Measurements from ENCODE around the gene PLCL2. TPM values are rescaled to one million over a fixed set of nuclear protein-coding genes. Genes with fewer than 3 reads are reported as not detected.

PLCL2 gene
- total RNA-seq, 1 experiment from 2014 or later: 0.51 TPM

- Mint-ChIP-seq H3K4me1 (ENCODE audit: insufficient read depth, unreplicated experiment) (no peaks in the 10 kb centered on the region), H3K36me3 (ENCODE audit: insufficient read depth, unreplicated experiment) (no peaks in the 10 kb centered on the region), H3K27ac (ENCODE audit: low read depth, unreplicated experiment) (no peak overlapping the region), H3K4me3 (ENCODE audit: unreplicated experiment) (no peak overlapping the region), H3K27me3 (ENCODE audit: insufficient read depth, unreplicated experiment) (no peaks in the 10 kb centered on the region), H3K9me3 (ENCODE audit: unreplicated experiment) (no peaks in the 10 kb centered on the region)
- no TSS peak for BruUV-seq (replicated peaks)
- ChIA-PET CTCF (no interaction called here), POLR2A (no interaction called here)
- DNase-seq (ENCODE audit: unreplicated experiment): no peak
- no peak for TF ChIP-seq CTCF (IDR thresholded peaks at IDR 0.05; ENCODE audit: unreplicated experiment)
- intact Hi-C loops (cut with micrococcal nuclease): no loop called here
These were observed 97.7 kb downstream of the PLCL2 start for GRCh38 chr3:16982460-16982859.

GRCh38 chr3:16985608-16986007 is 100.9 kb downstream of the PLCL2 start:
- no peak overlapping the region for H3K4me3 Mint-ChIP-seq (ENCODE audit: unreplicated experiment)
- no peak for DNase-seq (ENCODE audit: unreplicated experiment)
- H3K4me1 Mint-ChIP-seq (ENCODE audit: insufficient read depth, unreplicated experiment): no peaks in the 10 kb centered on the region
- no TSS peak for BruUV-seq (replicated peaks)
- ChIA-PET POLR2A (no interaction called here), CTCF (interaction anchor here (0.5 to 0.6 kb wide), 2 partner anchors 123 to 1785 kb away, joined by 4 to 5 read pairs; no protein-coding TSS in a partner anchor)
- H3K36me3 Mint-ChIP-seq (ENCODE audit: insufficient read depth, unreplicated experiment): no peaks in the 10 kb centered on the region
- no peaks in the 10 kb centered on the region for H3K27me3 Mint-ChIP-seq (ENCODE audit: insufficient read depth, unreplicated experiment)
- no peak for TF ChIP-seq CTCF (IDR thresholded peaks at IDR 0.05; ENCODE audit: unreplicated experiment)
- H3K9me3 Mint-ChIP-seq (ENCODE audit: unreplicated experiment): no peaks in the 10 kb centered on the region
- no peak overlapping the region for H3K27ac Mint-ChIP-seq (ENCODE audit: low read depth, unreplicated experiment)
- intact Hi-C loops (cut with micrococcal nuclease): no loop called here

GRCh38 chr3:16987141-16987540 is 102.4 kb downstream of the PLCL2 start:
- TF ChIP-seq CTCF (IDR thresholded peaks at IDR 0.05; ENCODE audit: unreplicated experiment): no peak
- ChIA-PET CTCF (interaction anchor here (0.6 to 0.7 kb wide), 2 partner anchors 9 to 414 kb away, joined by 3 to 4 read pairs; no protein-coding TSS in a partner anchor), POLR2A (interaction anchor here (1.1 kb wide), 1 partner anchor 10 kb away, joined by 4 read pairs; no protein-coding TSS in a partner anchor)
- no peaks in the 10 kb centered on the region for H3K9me3 Mint-ChIP-seq (ENCODE audit: unreplicated experiment)
- H3K4me1 Mint-ChIP-seq (ENCODE audit: insufficient read depth, unreplicated experiment): no peaks in the 10 kb centered on the region
- no peaks in the 10 kb centered on the region for H3K36me3 Mint-ChIP-seq (ENCODE audit: insufficient read depth, unreplicated experiment)
- no peak overlapping the region for H3K27ac Mint-ChIP-seq (ENCODE audit: low read depth, unreplicated experiment)
- BruUV-seq (replicated peaks): no TSS peak
- H3K4me3 Mint-ChIP-seq (ENCODE audit: unreplicated experiment): no peak overlapping the region
- no peak for DNase-seq (ENCODE audit: unreplicated experiment)
- intact Hi-C loops (cut with micrococcal nuclease): no loop called here
- no peaks in the 10 kb centered on the region for H3K27me3 Mint-ChIP-seq (ENCODE audit: insufficient read depth, unreplicated experiment)

- no peak for DNase-seq (ENCODE audit: unreplicated experiment)
- POLR2A ChIA-PET: no interaction called here
- Mint-ChIP-seq H3K9me3 (ENCODE audit: unreplicated experiment) (no peaks in the 10 kb centered on the region), H3K27ac (ENCODE audit: low read depth, unreplicated experiment) (no peak overlapping the region), H3K36me3 (ENCODE audit: insufficient read depth, unreplicated experiment) (peaks cover 4% of the 10 kb centered on the region), H3K4me1 (ENCODE audit: insufficient read depth, unreplicated experiment) (no peaks in the 10 kb centered on the region), H3K4me3 (ENCODE audit: unreplicated experiment) (no peak overlapping the region), H3K27me3 (ENCODE audit: insufficient read depth, unreplicated experiment) (no peaks in the 10 kb centered on the region)
- CTCF ChIA-PET: interaction anchor here (0.6 to 1.0 kb wide), 4 partner anchors 11 to 1373 kb away, joined by 3 to 4 read pairs (median 4); no protein-coding TSS in a partner anchor
- no TSS peak for BruUV-seq (replicated peaks)
- intact Hi-C loops (cut with micrococcal nuclease): no loop called here
- no peak for TF ChIP-seq CTCF (IDR thresholded peaks at IDR 0.05; ENCODE audit: unreplicated experiment)
These were observed 105.4 kb downstream of the PLCL2 start for GRCh38 chr3:16990163-16990562.

Data from MCF 10A (cell line).